Measurements from ENCODE around the gene PI4K2B. TPM values are rescaled to one million over a fixed set of nuclear protein-coding genes. Genes with fewer than 3 reads are reported as not detected.
"Not testable (repeated sequence)": the region's sequence is repeated elsewhere in the genome, so short reads cannot be mapped to it uniquely, and the experiment has no call there.

The PI4K2B gene
- total RNA-seq, 1 experiment from 2014 or later: 10.3 TPM

DNA sequence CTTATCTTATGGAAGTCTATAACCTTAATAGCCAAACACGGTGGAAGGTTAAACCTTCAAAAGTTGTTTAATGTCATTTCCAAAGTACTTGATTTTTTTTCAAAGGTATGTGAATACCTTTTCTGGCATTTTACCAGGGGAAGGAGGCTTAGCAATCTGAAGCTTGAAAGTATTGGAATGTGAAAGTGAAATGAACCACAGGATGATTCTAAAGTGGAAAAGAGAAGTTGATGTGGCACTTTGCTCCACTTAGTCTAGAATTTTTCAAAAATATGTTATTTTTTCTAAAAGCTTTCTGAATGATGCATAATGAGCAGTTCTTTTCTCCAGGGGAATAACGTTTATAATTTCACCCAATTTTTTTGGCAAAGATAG is 19.2 kb downstream of the PI4K2B start:
- no peak overlapping the region for H3K27ac Mint-ChIP-seq
- Histone ChIP-seq H2AFZ (ENCODE audit: low read length) (no peak overlapping the region), H3K23ac (ENCODE audit: insufficient read length, low read depth, low read length) (no peak overlapping the region), H3K56ac (ENCODE audit: insufficient read length, low read depth, low read length) (no peak overlapping the region), H3K18ac (ENCODE audit: insufficient read length, low read depth, low read length) (no peak overlapping the region), H2BK120ac (ENCODE audit: low read depth, low read length, poor library complexity, severe bottlenecking) (no peak overlapping the region), H3T11ph (ENCODE audit: low read length) (no peak overlapping the region), H3K9me3 (ENCODE audit: control insufficient read depth, low read depth, low read length) (no peaks in the 10 kb centered on the region), H3K4me2 (ENCODE audit: insufficient read depth, insufficient read length, low read length) (no peak overlapping the region), H4K8ac (replicated peaks; ENCODE audit: insufficient read length, low read depth, low read length) (no peak overlapping the region), H2BK12ac (ENCODE audit: insufficient read length, low read depth, low read length) (no peak overlapping the region), H3K4ac (ENCODE audit: low read depth, low read length) (no peak overlapping the region), H3K4me1 (ENCODE audit: insufficient read depth, low read length) (no peaks in the 10 kb centered on the region), H3K79me2 (ENCODE audit: insufficient read depth, low read length) (no peaks in the 10 kb centered on the region; the same call in 1 of the 2 replicates), H2AK5ac (ENCODE audit: insufficient read length, low read length) (no peak overlapping the region), H2BK15ac (ENCODE audit: low read depth, low read length) (no peak overlapping the region), H4K20me1 (ENCODE audit: control insufficient read depth, insufficient read depth, insufficient read length) (no peaks in the 10 kb centered on the region), H4K5ac (ENCODE audit: insufficient read length, low read depth, low read length) (no peak overlapping the region), H3K14ac (ENCODE audit: insufficient read depth, low read length) (no peak overlapping the region), H2BK20ac (ENCODE audit: low read depth, low read length, poor library complexity, severe bottlenecking) (no peak overlapping the region), H3K23me2 (ENCODE audit: insufficient read length, low read depth, low read length, poor library complexity, severe bottlenecking) (no peaks in the 10 kb centered on the region), H3K27me3 (ENCODE audit: insufficient read depth, low read length) (no peaks in the 10 kb centered on the region), H2BK5ac (ENCODE audit: insufficient read length, low read length) (no peak overlapping the region), H4K91ac (ENCODE audit: insufficient read length, low read depth, low read length) (no peak overlapping the region), H3K27ac (ENCODE audit: insufficient read length, low read depth, low read length) (no peak overlapping the region), H3K79me1 (ENCODE audit: insufficient read depth, low read depth, low read length, poor library complexity, severe bottlenecking) (no peaks in the 10 kb centered on the region), H3K9ac (ENCODE audit: extremely low read depth, insufficient read length, low read length) (no peak overlapping the region)
- peaks cover 4 to 26% (median 24%) of the 10 kb centered on the region in 3 experiments for H3K36me3 Mint-ChIP-seq (ENCODE audit: insufficient read depth in 1 of 3, low read depth in 3 of 3)
- H3K9me3 Mint-ChIP-seq: peaks cover 5 to 13% of the 10 kb centered on the region in 2 experiments; a peak in 3 of 5 replicates
- no peak for DNase-seq
- TF ChIP-seq, protein P1, sequence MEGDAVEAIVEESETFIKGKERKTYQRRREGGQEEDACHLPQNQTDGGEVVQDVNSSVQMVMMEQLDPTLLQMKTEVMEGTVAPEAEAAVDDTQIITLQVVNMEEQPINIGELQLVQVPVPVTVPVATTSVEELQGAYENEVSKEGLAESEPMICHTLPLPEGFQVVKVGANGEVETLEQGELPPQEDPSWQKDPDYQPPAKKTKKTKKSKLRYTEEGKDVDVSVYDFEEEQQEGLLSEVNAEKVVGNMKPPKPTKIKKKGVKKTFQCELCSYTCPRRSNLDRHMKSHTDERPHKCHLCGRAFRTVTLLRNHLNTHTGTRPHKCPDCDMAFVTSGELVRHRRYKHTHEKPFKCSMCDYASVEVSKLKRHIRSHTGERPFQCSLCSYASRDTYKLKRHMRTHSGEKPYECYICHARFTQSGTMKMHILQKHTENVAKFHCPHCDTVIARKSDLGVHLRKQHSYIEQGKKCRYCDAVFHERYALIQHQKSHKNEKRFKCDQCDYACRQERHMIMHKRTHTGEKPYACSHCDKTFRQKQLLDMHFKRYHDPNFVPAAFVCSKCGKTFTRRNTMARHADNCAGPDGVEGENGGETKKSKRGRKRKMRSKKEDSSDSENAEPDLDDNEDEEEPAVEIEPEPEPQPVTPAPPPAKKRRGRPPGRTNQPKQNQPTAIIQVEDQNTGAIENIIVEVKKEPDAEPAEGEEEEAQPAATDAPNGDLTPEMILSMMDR (conservative IDR thresholded peaks at IDR 0.05): no peak
- WGBS (ENCODE audit: extremely low coverage, insufficient read length, low lambda C conversion rate): no CpG with 5 or more reads among the region's 2 CpGs
- no peak overlapping the region for H3K4me3 Mint-ChIP-seq
- H3K4me1 Mint-ChIP-seq: peaks cover 2 to 4% of the 10 kb centered on the region in 2 experiments; a peak in 2 of 4 replicates
- H3K27me3 Mint-ChIP-seq (ENCODE audit: low read depth): no peaks in the 10 kb centered on the region

DNA sequence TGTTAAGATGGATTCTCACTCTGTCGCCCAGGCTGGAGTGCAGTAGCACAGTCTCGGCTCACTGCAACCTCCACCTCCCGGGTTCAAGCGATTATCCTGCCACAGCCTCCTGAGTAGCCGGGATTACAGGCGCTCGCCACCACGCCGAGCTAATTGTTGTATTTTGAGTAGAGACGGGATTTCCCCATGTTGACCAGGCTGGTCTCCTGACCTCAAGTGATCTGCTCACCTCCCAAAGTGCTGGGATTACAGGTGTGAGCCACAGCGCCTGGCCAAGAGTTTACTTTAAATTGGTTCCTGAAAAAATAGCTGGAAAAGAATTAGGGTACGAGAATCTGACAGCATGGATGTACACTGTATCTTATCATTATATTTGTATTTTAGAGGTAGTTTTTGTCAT is 20.0 kb downstream of the PI4K2B start:
- not testable (repeated sequence) for H3K27me3 Mint-ChIP-seq (ENCODE audit: low read depth); H2BK120ac ChIP-seq (ENCODE audit: low read depth, low read length, poor library complexity, severe bottlenecking); H3K9ac ChIP-seq (ENCODE audit: extremely low read depth, insufficient read length, low read length); H3K4me1 Mint-ChIP-seq; H3K79me2 ChIP-seq (ENCODE audit: insufficient read depth, low read length); H3K56ac ChIP-seq (ENCODE audit: insufficient read length, low read depth, low read length); H3K23ac ChIP-seq (ENCODE audit: insufficient read length, low read depth, low read length); H3T11ph ChIP-seq (ENCODE audit: low read length); H2AK5ac ChIP-seq (ENCODE audit: insufficient read length, low read length); H4K8ac ChIP-seq (replicated peaks; ENCODE audit: insufficient read length, low read depth, low read length); H2BK5ac ChIP-seq (ENCODE audit: insufficient read length, low read length); H2BK12ac ChIP-seq (ENCODE audit: insufficient read length, low read depth, low read length); H3K23me2 ChIP-seq (ENCODE audit: insufficient read length, low read depth, low read length, poor library complexity, severe bottlenecking); H2BK20ac ChIP-seq (ENCODE audit: low read depth, low read length, poor library complexity, severe bottlenecking); H3K4ac ChIP-seq (ENCODE audit: low read depth, low read length); H3K14ac ChIP-seq (ENCODE audit: insufficient read depth, low read length); H3K27me3 ChIP-seq (ENCODE audit: insufficient read depth, low read length); H3K4me3 Mint-ChIP-seq; H2BK15ac ChIP-seq (ENCODE audit: low read depth, low read length); H3K27ac ChIP-seq (ENCODE audit: insufficient read length, low read depth, low read length); H2AFZ ChIP-seq (ENCODE audit: low read length); H3K9me3 ChIP-seq (ENCODE audit: control insufficient read depth, low read depth, low read length); H3K18ac ChIP-seq (ENCODE audit: insufficient read length, low read depth, low read length); H3K4me2 ChIP-seq (ENCODE audit: insufficient read depth, insufficient read length, low read length); H3K79me1 ChIP-seq (ENCODE audit: insufficient read depth, low read depth, low read length, poor library complexity, severe bottlenecking); H4K20me1 ChIP-seq (ENCODE audit: control insufficient read depth, insufficient read depth, insufficient read length); H3K27ac Mint-ChIP-seq; H3K4me1 ChIP-seq (ENCODE audit: insufficient read depth, low read length); H4K5ac ChIP-seq (ENCODE audit: insufficient read length, low read depth, low read length); DNase-seq; H4K91ac ChIP-seq (ENCODE audit: insufficient read length, low read depth, low read length)
- peaks cover 2 to 11% of the 10 kb centered on the region in 2 experiments; a peak in 3 of 5 replicates for H3K9me3 Mint-ChIP-seq
- no CpG with 5 or more reads among the region's 12 CpGs for WGBS (ENCODE audit: extremely low coverage, insufficient read length, low lambda C conversion rate)
- peaks cover 0 to 25% (median 24%) of the 10 kb centered on the region in 3 experiments for H3K36me3 Mint-ChIP-seq (ENCODE audit: insufficient read depth in 1 of 3, low read depth in 3 of 3)

All from H9 (cell line).